HepG2 (cell line): ENCODE results near the gene PDK2. TPM values are rescaled to one million over a fixed set of nuclear protein-coding genes. Genes with fewer than 3 reads are reported as not detected.

Source experiments
- DBP ChIP-seq: sonication (generic); formaldehyde crosslinking; IDR thresholded peaks from 2 replicates; pipeline ENCODE4 v1.4.0; 2020; ENCODE audit warnings: missing genetic modification reagents; ENCODE audit errors: not compliant biosample characterization
- EED ChIP-seq: sonication (generic); formaldehyde crosslinking; IDR thresholded peaks from 2 replicates; pipeline ENCODE4 v1.5.0; 2020; ENCODE audit warnings: mild to moderate bottlenecking, missing genetic modification reagents
- HNF4A ChIP-seq: sonication (generic); formaldehyde crosslinking; IDR thresholded peaks from 2 replicates; pipeline ENCODE4 v1.4.0; 2020; ENCODE audit warnings: missing genetic modification reagents
- IKZF1 ChIP-seq: fragments of 450-650 bp; IDR thresholded peaks from 2 replicates; pipeline ENCODE4 v1.7.1; 2016
- JDP2 ChIP-seq: sonication (generic); formaldehyde crosslinking; IDR thresholded peaks from 2 replicates; pipeline ENCODE4 v1.8.1; 2022; ENCODE audit warnings: missing genetic modification reagents, borderline replicate concordance
- MED1 ChIP-seq: sonication (generic); formaldehyde crosslinking; IDR thresholded peaks from 2 replicates; pipeline ENCODE4 v1.4.0; 2020; ENCODE audit warnings: missing genetic modification reagents
- MTERF4 ChIP-seq: sonication (generic); formaldehyde crosslinking; IDR thresholded peaks from 2 replicates; pipeline ENCODE4 v1.8.0; 2023; ENCODE audit warnings: mild to moderate bottlenecking, missing genetic modification reagents
- SRSF1 ChIP-seq: fragments of 200-400 bp; formaldehyde crosslinking; optimal IDR thresholded peaks from 2 replicates; pipeline ENCODE3; 2017; ENCODE audit warnings: mild to moderate bottlenecking, low read depth, low read length, moderate library complexity
- SYNCRIP ChIP-seq: fragments of 200-400 bp; formaldehyde crosslinking; IDR thresholded peaks from 2 replicates; pipeline ENCODE4 v1.6.1; 2018; ENCODE audit warnings: mild to moderate bottlenecking, low read depth, low read length; ENCODE audit not compliant: insufficient read depth
- TEAD3 ChIP-seq: optimal IDR thresholded peaks from 2 replicates; pipeline ENCODE3; 2016; ENCODE audit warnings: borderline replicate concordance
- TFAP4 ChIP-seq: sonication (generic); IDR thresholded peaks from 2 replicates; pipeline ENCODE4 v1.6.1; 2016; ENCODE audit warnings: low read depth, borderline replicate concordance
- THAP7 ChIP-seq: sonication (generic); formaldehyde crosslinking; IDR thresholded peaks from 2 replicates; pipeline ENCODE4 v1.8.1; 2023; ENCODE audit warnings: mild to moderate bottlenecking, missing genetic modification reagents
- THRA ChIP-seq: sonication (generic); formaldehyde crosslinking; IDR thresholded peaks from 2 replicates; pipeline ENCODE4 v1.4.0; 2020; ENCODE audit warnings: missing genetic modification reagents, borderline replicate concordance
- ZBTB26 ChIP-seq: IDR thresholded peaks from 2 replicates; pipeline ENCODE4 v1.6.1; 2016; ENCODE audit warnings: missing compliant biosample characterization, missing genetic modification reagents, borderline replicate concordance
- ZBTB43 ChIP-seq: sonication (generic); formaldehyde crosslinking; conservative IDR thresholded peaks from 2 replicates; pipeline ENCODE4 v1.4.0; 2020; ENCODE audit warnings: missing genetic modification reagents
- ZNF138 ChIP-seq: sonication (generic); formaldehyde crosslinking; IDR thresholded peaks from 2 replicates; pipeline ENCODE4 v1.5.0; 2020; ENCODE audit warnings: mild to moderate bottlenecking, low read depth, missing genetic modification reagents
- ZNF225 ChIP-seq: sonication (generic); formaldehyde crosslinking; IDR thresholded peaks from 2 replicates; pipeline ENCODE4 v1.4.0; 2020; ENCODE audit warnings: mild to moderate bottlenecking, missing genetic modification reagents
- ZNF274 ChIP-seq: sonication (generic); formaldehyde crosslinking; IDR thresholded peaks from 2 replicates; pipeline ENCODE4 v1.5.1; 2020; ENCODE audit warnings: mild to moderate bottlenecking, missing genetic modification reagents
- ZNF362 ChIP-seq: sonication (generic); formaldehyde crosslinking; IDR thresholded peaks from 2 replicates; pipeline ENCODE4 v1.4.0; 2020; ENCODE audit warnings: missing genetic modification reagents, mild to moderate bottlenecking, borderline replicate concordance
- ZNF563 ChIP-seq: sonication (generic); formaldehyde crosslinking; IDR thresholded peaks from 2 replicates; pipeline ENCODE4 v1.8.0; 2022; ENCODE audit warnings: mild to moderate bottlenecking, moderate library complexity, missing genetic modification reagents
- ZSCAN9 ChIP-seq: IDR thresholded peaks from 2 replicates; pipeline ENCODE4 v1.6.1; 2016; ENCODE audit warnings: borderline replicate concordance
- polyA plus RNA-seq, 8 experiments: library from polyadenylated mRNA; depleted of rRNA in 3 of 8; stranded (reverse) in 7 of 8; unstranded in 1 of 8; fragments of >200 nt; fragmentation: Illumina TruSeq in 4 of 8; extraction: Trizol in 4 of 8; gene quantifications; 2 replicates each; pipeline versions ENCODE4 v1.2.1 to v1.2.3, GENCODE V29; 2011 to 2016; ENCODE audit warnings: low read depth in 4 of 8, missing spikeins in 1 of 8, mixed read lengths in 1 of 8; ENCODE audit not compliant: insufficient read depth in 1 of 8
- total RNA-seq, 5 experiments: library from RNA; depleted of rRNA; stranded (reverse); fragments of >200 nt; fragmentation: Illumina TruSeq; extraction: Trizol; gene quantifications; 2 replicates each; pipeline ENCODE4 v1.2.3, GENCODE V29; 2016; ENCODE audit warnings: low read depth in 1 of 5

Gene PDK2
- total and polyA plus RNA-seq, 2 of the 13 experiments (the other 11 are each of a cell fraction or from before 2014, with no cell fraction given) = 18.5 to 59.7 TPM

GRCh38 chr17:50146230-50146926 lies 51.2 kb downstream of the PDK2 start (continued):
- TF ChIP-seq ZNF563 (CRISPR knock-in tag) (peak; percentile 68; the same call in 1 of the 2 replicates), EED (CRISPR knock-in tag) (no peak), MED1 (no peak), THRA (CRISPR knock-in tag) (no peak), SYNCRIP (no peak), SRSF1 (no peak), TFAP4 (peak; percentile 41; the same call in 1 of the 2 replicates), IKZF1 (no peak), HNF4A (CRISPR knock-in tag) (peak; percentile 58; the same call in 1 of the 2 replicates), ZSCAN9 (CRISPR knock-in tag) (no peak), ZBTB26 (CRISPR knock-in tag) (no peak), ZNF138 (CRISPR knock-in tag) (no peak), ZBTB43 (CRISPR knock-in tag) (no peak), ZNF362 (no peak), DBP (CRISPR knock-in tag) (no peak), ZNF274 (CRISPR knock-in tag) (no peak), THAP7 (no peak), JDP2 (CRISPR knock-in tag) (no peak), ZNF225 (CRISPR knock-in tag) (peak; percentile 58; the same call in 1 of the 2 replicates), MTERF4 (CRISPR knock-in tag) (no peak), TEAD3 (CRISPR knock-in tag) (no peak)
